HL-60 (cell line): ENCODE data around the gene KLK10.

Experiments
- CTCF ChIP-seq: IDR thresholded peaks from one replicate; pipeline ENCODE4 v1.5.1; 2011; ENCODE audit warnings: low read length, control low read depth, inconsistent platforms; ENCODE audit not compliant: insufficient read depth
- POLR2AphosphoS5 ChIP-seq: IDR thresholded peaks from 2 replicates; pipeline ENCODE4 v1.6.1; 2012; ENCODE audit warnings: low read depth

GRCh38 chr19:51066393-51067186, 47.1 kb upstream of the KLK10 start:
- no peak for TF ChIP-seq CTCF
- no peak for TF ChIP-seq POLR2AphosphoS5
